GM13976 (cell line): Measurements from ENCODE around the gene ADRA2B.

Experiments used
- DNase-seq: peaks from one replicate; pipeline ENCODE4 v3.0.0; 2012; ENCODE audit warnings: low spot score
- in situ Hi-C: fragments of 300-500 bp; cut with MboI; formaldehyde crosslinking; loops from one replicate; pipeline ENCODE4 v1.12.0; 2022; ENCODE audit warnings: low sequenced_read_pairs, mixed read lengths, inconsistent platforms; ENCODE audit not compliant: unreplicated experiment
- TF ChIP-seq, protein P1 (sequence below): IDR thresholded peaks from 2 replicates; pipeline ENCODE4 v1.5.1; 2012; ENCODE audit warnings: borderline replicate concordance, mild to moderate bottlenecking; ENCODE audit not compliant: insufficient read depth; ENCODE audit errors: extremely low read depth, missing control alignments, control extremely low read depth

The ADRA2B gene

DNA sequence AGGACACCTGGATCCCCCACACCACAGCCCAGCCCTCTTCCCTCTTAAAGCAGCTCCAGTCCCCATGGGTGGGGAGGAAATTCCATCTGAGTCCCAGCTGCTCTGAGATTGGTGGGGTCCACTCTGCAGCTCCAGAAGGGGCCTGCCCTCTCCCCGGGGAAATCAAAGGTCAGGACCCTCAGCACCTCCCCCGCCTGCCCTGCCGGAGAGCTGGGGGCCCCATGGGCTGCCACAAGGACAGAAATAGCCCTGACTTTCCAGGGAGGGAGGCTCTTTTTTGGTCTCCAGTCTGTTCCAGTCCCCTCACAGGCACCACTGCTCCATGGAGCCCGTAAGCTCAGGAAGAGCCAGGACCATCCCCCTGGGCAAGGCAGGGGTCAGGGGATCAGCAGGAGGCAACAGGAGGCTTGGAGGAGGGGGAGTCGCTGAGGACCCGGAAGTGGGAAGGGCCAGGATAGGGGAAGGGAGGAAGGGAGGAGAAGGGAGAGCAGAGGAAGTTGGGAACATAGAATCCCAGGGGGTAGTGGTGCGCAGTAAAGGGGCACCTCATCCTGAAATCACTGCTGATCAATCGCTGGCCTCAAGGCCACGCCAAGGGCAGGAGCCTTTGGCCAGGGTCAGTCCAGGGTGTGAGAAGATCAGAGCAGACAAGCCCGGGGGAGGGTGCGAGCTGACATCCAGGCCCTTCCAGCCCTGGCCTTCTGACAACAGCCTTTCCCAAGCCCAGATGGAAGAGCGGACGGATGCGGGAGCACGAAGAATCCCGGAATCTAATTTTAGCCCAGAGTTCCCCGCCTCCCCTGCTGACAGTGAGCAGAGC, 7.6 kb downstream of the ADRA2B start:
- DNase-seq, result no peak
- in situ Hi-C loops, result loop anchor here (25.0 kb wide), 1 partner anchor 96 kb away; no protein-coding TSS in a partner anchor
- TF ChIP-seq, protein P1, sequence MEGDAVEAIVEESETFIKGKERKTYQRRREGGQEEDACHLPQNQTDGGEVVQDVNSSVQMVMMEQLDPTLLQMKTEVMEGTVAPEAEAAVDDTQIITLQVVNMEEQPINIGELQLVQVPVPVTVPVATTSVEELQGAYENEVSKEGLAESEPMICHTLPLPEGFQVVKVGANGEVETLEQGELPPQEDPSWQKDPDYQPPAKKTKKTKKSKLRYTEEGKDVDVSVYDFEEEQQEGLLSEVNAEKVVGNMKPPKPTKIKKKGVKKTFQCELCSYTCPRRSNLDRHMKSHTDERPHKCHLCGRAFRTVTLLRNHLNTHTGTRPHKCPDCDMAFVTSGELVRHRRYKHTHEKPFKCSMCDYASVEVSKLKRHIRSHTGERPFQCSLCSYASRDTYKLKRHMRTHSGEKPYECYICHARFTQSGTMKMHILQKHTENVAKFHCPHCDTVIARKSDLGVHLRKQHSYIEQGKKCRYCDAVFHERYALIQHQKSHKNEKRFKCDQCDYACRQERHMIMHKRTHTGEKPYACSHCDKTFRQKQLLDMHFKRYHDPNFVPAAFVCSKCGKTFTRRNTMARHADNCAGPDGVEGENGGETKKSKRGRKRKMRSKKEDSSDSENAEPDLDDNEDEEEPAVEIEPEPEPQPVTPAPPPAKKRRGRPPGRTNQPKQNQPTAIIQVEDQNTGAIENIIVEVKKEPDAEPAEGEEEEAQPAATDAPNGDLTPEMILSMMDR, result no peak

DNA sequence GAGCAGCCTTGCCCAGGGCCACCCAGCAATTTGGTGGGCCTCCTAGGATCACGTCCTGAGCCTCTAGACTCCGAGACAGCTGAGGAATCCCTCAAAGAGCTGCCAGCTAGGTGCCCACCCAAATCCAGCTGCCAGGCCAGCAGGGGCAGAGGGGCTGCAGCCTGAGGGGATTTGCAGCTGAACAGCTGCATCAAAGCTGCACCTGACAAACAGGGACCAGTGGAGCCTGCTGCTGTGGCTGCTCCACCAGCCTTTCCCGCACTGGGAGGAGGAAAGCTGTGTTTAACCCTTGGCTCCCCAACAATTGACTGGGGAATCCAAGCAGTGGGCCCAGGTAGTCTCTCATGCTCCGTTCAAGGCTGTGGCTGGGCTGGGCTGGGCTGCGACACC, 8.2 kb downstream of the ADRA2B start:
- TF ChIP-seq, protein P1, result no peak
- in situ Hi-C loops, result loop anchor here (25.0 kb wide), 1 partner anchor 96 kb away; no protein-coding TSS in a partner anchor
- DNase-seq, result no peak

DNA sequence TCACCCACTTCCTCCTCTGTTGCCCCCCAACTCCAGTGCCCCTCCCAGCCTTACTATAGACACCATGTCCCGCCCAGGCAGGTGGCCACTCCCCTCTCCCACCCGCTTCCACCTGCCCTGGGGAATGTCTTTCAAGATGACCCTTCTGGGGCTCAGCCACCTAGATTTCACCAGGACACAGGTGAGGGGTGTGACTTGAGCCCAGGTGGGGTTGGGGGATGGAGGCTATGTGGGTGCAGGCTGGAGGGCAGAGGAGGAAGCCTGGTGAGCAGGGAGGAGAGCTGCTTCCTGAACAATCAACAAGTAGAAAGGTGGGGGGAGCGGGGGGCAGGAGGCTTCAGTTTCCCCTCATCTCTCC, 8.7 kb downstream of the ADRA2B start:
- in situ Hi-C loops, result loop anchor here (25.0 kb wide), 1 partner anchor 95 kb away; no protein-coding TSS in a partner anchor
- TF ChIP-seq, protein P1, result no peak
- DNase-seq, result no peak

DNA sequence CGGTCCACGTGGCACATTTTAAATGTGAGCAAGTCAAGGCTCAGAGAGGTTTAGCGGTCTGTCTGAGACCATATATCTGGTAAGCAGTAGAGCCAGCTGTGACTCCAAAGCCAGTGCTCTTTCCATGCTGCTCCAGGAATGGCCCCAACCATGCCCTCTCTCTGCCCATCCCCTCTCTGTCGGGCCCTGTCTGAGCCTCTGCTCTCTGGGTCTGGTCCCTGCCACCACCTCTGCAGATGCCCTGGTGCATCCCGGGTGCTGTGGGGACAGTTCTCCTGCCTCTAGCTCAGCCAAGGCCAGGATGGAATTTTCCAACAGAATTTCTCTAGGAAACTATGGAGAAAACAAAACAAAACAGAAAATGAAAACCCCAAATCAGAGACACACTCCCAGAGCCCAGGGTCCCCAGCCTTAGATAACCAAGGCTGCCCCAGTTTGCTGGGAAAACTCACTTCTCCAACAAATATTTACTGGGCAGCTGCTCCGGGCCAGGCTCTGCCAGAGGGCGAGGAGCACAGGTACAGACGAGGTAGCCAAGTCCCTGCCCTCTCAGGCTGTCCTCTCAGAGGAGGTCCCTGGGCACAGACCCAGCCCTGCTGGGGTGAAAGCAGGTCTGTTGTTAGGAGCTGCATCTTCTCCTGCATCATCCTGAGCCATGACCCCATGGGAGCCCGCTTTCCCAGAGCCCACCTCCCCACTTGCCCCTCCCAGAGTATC, 9.2 kb downstream of the ADRA2B start:
- in situ Hi-C loops, result loop anchor here (25.0 kb wide), 1 partner anchor 95 kb away; no protein-coding TSS in a partner anchor
- DNase-seq, result no peak
- TF ChIP-seq, protein P1, result no peak

DNA sequence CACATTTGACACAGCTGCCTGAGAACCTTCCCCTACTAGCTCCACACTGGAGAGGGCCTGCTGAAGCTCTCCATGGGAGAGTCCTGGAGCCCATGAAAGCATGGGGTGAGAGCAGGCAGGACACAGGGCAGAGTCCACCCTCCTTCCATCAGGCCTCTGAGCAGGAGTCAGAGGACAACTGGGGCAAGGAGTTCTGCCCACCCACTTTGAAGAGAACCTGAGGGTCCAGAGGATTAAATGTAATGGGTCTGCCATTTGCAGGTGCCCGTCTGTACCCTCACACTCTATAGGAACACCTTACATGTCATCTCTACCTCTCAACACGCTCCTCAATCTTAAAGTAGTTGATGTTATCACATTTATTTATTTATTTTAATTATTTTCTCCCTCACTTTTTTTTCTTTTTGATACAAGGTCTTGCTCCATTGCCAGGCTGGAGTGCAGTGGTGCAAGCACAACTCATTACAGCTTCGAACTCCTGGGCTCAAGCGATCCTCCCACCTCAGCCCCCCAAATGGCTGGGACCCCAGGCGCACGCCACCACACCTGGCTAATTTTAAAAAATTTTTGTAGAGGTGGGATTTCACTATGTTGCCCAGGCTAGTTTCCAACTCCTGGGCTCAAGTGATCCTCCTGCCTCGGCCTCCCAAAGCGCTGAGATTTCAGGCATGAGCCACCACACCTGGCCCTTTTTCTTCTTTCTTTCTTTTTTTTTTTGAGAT, 10.2 kb downstream of the ADRA2B start:
- in situ Hi-C loops, result loop anchor here (25.0 kb wide), 1 partner anchor 94 kb away; no protein-coding TSS in a partner anchor
- TF ChIP-seq, protein P1, result no peak
- no peak for DNase-seq
